Measurements from ENCODE around the gene LIFR. TPM values are rescaled to one million over a fixed set of nuclear protein-coding genes. Genes with fewer than 3 reads are reported as not detected.

Gene LIFR
- total RNA-seq, 1 experiment from 2014 or later = 7.6 TPM

DNA sequence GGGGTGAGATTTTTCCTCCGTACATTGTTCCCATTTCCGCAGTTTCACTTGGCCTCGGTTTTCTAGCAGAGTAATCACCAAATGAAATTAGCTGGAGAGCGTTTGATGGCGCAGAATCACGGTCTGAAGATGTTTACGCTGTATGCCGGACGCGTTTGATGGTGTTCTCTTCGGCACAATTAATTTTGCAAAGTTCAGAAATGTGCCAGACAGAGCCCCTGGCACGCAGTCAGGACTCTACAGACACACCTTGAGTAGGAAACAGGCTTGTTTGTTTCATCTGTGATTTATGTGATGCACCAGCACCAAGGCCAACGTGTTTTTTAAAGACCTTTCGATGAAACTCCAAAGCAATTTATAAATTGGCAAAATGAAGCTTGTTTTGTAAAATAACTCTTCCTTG is 863 bp upstream of the LIFR start:
- Mint-ChIP-seq H3K36me3 (ENCODE audit: insufficient read depth, unreplicated experiment) (peaks cover 19% of the 10 kb centered on the region), H3K4me3 (ENCODE audit: low read depth, unreplicated experiment) (peak overlapping the region; percentile 81), H3K27ac (ENCODE audit: unreplicated experiment) (peak overlapping the region; percentile 39), H3K27me3 (ENCODE audit: unreplicated experiment) (no peaks in the 10 kb centered on the region), H3K4me1 (ENCODE audit: low read depth, unreplicated experiment) (no peaks in the 10 kb centered on the region), H3K9me3 (ENCODE audit: low read depth, unreplicated experiment) (no peaks in the 10 kb centered on the region)
- BruUV-seq (replicated peaks) = TSS peak; percentile 85
- no peak for DNase-seq
- intact Hi-C loops (cut with micrococcal nuclease; ENCODE audit: unreplicated experiment) = no loop called here
- CTCF ChIA-PET = no interaction called here
- TF ChIP-seq, protein P1, sequence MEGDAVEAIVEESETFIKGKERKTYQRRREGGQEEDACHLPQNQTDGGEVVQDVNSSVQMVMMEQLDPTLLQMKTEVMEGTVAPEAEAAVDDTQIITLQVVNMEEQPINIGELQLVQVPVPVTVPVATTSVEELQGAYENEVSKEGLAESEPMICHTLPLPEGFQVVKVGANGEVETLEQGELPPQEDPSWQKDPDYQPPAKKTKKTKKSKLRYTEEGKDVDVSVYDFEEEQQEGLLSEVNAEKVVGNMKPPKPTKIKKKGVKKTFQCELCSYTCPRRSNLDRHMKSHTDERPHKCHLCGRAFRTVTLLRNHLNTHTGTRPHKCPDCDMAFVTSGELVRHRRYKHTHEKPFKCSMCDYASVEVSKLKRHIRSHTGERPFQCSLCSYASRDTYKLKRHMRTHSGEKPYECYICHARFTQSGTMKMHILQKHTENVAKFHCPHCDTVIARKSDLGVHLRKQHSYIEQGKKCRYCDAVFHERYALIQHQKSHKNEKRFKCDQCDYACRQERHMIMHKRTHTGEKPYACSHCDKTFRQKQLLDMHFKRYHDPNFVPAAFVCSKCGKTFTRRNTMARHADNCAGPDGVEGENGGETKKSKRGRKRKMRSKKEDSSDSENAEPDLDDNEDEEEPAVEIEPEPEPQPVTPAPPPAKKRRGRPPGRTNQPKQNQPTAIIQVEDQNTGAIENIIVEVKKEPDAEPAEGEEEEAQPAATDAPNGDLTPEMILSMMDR (IDR thresholded peaks at IDR 0.05; ENCODE audit: unreplicated experiment) = no peak

DNA sequence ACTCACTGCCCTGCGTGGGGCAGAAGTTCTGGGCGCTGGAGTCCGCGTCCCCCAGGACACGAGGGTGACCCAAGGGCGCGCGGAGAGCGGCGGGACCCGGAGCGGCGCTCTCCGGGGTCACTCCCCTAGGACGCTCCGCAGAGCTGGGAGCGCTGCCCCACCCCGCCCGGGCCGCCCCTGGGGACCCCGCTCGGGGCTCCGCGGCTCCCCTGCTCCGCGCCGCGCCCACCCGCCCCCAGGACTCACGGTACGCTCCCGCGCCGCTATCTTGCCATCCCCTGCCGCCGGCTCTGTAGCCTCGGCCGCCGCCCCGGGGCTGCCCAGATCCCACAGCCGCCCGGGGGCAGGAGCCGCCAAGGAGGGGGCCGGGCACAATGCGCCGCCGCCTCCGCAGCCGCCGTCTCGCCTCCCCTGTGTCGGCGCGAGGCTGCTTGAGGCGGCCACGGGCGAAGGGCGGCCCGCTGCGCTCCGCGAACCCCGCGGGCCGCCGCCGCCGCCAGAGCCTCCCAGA is 303 bp downstream of the LIFR start:
- Mint-ChIP-seq H3K36me3 (ENCODE audit: insufficient read depth, unreplicated experiment) (peaks cover 19% of the 10 kb centered on the region), H3K27ac (ENCODE audit: unreplicated experiment) (peak overlapping the region; percentile 87), H3K9me3 (ENCODE audit: low read depth, unreplicated experiment) (no peaks in the 10 kb centered on the region), H3K4me3 (ENCODE audit: low read depth, unreplicated experiment) (peak overlapping the region; percentile 81), H3K27me3 (ENCODE audit: unreplicated experiment) (no peaks in the 10 kb centered on the region), H3K4me1 (ENCODE audit: low read depth, unreplicated experiment) (peaks cover 6% of the 10 kb centered on the region)
- no peak for DNase-seq
- intact Hi-C loops (cut with micrococcal nuclease; ENCODE audit: unreplicated experiment) = no loop called here
- TF ChIP-seq, protein P1 (IDR thresholded peaks at IDR 0.05; ENCODE audit: unreplicated experiment) = no peak
- no TSS peak for BruUV-seq (replicated peaks)
- CTCF ChIA-PET = interaction anchor here (0.7 kb wide), 1 partner anchor 43 kb away, joined by 3 read pairs; no protein-coding TSS in a partner anchor

DNA sequence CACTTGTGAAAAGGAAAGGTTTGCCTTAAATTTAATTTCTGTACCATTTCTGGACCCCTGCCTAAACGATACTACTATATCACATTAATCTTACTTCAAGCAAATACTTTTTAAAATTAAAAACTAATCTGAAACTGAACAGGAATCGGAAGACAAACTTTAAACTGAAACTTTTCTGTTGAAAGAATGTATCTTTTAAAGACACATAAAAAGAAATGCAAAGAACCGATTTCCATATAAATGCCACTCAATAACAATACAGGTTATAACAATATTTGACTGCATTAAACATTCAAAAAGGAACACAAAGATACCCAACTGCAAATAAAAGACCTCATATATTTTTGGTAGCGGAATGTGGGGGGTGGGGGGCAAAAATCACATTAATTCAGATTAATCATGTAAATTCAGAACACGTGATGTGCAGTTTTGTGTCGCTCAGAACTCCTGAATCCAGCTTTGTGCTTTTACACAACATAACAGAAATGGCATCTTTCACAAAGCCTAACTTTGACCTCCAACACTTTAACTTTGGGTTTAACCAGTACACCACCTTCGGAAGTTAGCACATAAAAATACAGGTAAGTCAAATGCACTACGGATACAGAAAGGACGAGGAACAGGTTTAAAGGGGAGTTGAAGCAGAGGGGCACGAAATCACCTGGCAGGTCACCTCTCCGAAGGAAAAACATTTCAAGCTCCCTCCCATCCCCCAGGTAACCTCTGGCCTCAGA is 925 bp downstream of the LIFR start:
- intact Hi-C loops (cut with micrococcal nuclease; ENCODE audit: unreplicated experiment) = no loop called here
- Mint-ChIP-seq H3K27ac (ENCODE audit: unreplicated experiment) (peak overlapping the region; percentile 87), H3K27me3 (ENCODE audit: unreplicated experiment) (no peaks in the 10 kb centered on the region), H3K4me1 (ENCODE audit: low read depth, unreplicated experiment) (peaks cover 6% of the 10 kb centered on the region), H3K4me3 (ENCODE audit: low read depth, unreplicated experiment) (peak overlapping the region; percentile 81), H3K9me3 (ENCODE audit: low read depth, unreplicated experiment) (no peaks in the 10 kb centered on the region), H3K36me3 (ENCODE audit: insufficient read depth, unreplicated experiment) (peaks cover 19% of the 10 kb centered on the region)
- CTCF ChIA-PET = interaction anchor here (0.7 kb wide), 1 partner anchor 44 kb away, joined by 3 read pairs; no protein-coding TSS in a partner anchor
- TF ChIP-seq, protein P1 (IDR thresholded peaks at IDR 0.05; ENCODE audit: unreplicated experiment) = no peak
- no peak for DNase-seq
- BruUV-seq (replicated peaks) = TSS peak; percentile 63

DNA sequence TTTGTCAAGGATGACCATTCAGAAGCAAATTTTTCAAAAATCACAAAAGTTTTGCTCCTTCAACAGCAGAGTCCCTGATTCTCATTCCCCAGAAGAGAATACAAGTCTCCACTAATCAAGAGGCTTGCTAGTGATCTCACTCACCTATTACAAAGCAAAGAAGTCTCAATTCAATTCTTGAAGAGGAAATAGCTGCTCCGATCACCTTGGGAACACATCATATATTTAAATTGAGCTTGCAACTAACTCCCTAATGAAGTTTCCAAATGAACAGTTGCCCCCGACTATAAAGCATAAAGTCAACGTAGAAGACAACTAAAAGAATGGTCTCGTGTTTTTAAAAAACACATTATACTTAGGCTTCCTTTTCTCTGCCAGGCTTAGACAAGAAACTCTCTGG is 1.6 kb downstream of the LIFR start:
- BruUV-seq (replicated peaks) = no TSS peak
- H3K27ac Mint-ChIP-seq (ENCODE audit: unreplicated experiment) = no peak overlapping the region

More for the DNA sequence above, 1.6 kb downstream of the LIFR start:
- Mint-ChIP-seq H3K36me3 (ENCODE audit: insufficient read depth, unreplicated experiment) (peaks cover 19% of the 10 kb centered on the region), H3K4me1 (ENCODE audit: low read depth, unreplicated experiment) (peaks cover 6% of the 10 kb centered on the region), H3K9me3 (ENCODE audit: low read depth, unreplicated experiment) (no peaks in the 10 kb centered on the region), H3K27me3 (ENCODE audit: unreplicated experiment) (no peaks in the 10 kb centered on the region), H3K4me3 (ENCODE audit: low read depth, unreplicated experiment) (no peak overlapping the region)
- TF ChIP-seq, protein P1 (IDR thresholded peaks at IDR 0.05; ENCODE audit: unreplicated experiment) = no peak
- no peak for DNase-seq
- intact Hi-C loops (cut with micrococcal nuclease; ENCODE audit: unreplicated experiment) = loop anchor here (5.0 kb wide), 2 partner anchors 42 to 252 kb away; no protein-coding TSS in a partner anchor
- CTCF ChIA-PET = no interaction called here

Measured in Calu3 (cell line).